ENCODE results near the gene FAM3B.
A peak's percentile ranks its signal among the peaks of the same experiment; 100 is the strongest.

- TF ChIP-seq CTCF (IDR thresholded peaks at IDR 0.05; ENCODE audit: poor library complexity): no peak
- TF ChIP-seq EZH2phosphoT487 (IDR thresholded peaks at IDR 0.05; ENCODE audit: low read depth, severe bottlenecking, unreplicated experiment): peak; percentile 53
Measured at GRCh38 chr21:41307219-41307618, 9.4 kb upstream of the FAM3B start.
